Stomach (tissue), 9 donors: ENCODE data around the gene LAIR1. TPM values are rescaled to one million over a fixed set of nuclear protein-coding genes. Genes with fewer than 3 reads are reported as not detected.

Experiments
- DNase-seq, 2 donors: peaks; one replicate each; pipeline versions ENCODE4 v3.0.0 to v3.0.0-alpha.2; 2013 to 2019
- H3K27ac ChIP-seq, 5 donors: fragments of 200-600 bp in 4 of 5; sonication (generic) in 4 of 5; one replicate each; pipeline ENCODE4 v1.5.1; 2013 to 2019; ENCODE audit warnings: mild to moderate bottlenecking in 1 of 5, moderate library complexity in 1 of 5
- H3K27me3 ChIP-seq, 3 donors: fragments of 200-600 bp; sonication (generic); one replicate each; pipeline ENCODE4 v1.5.1; 2017 to 2019; ENCODE audit warnings: mixed run types in 1 of 3
- H3K36me3 ChIP-seq, 4 donors: fragments of 200-600 bp; sonication (generic); 1 replicate in 3 of 4; 2 replicates in 1 of 4; pipeline ENCODE4 v1.5.1; 2016 to 2019
- H3K4me1 ChIP-seq, 4 donors: fragments of 200-600 bp; sonication (generic); one replicate each; pipeline ENCODE4 v1.5.1; 2016 to 2019
- H3K4me3 ChIP-seq, 4 donors: fragments of 200-600 bp; sonication (generic) in 3 of 4; one replicate each; pipeline ENCODE4 v1.5.1; 2016 to 2019; ENCODE audit warnings: mild to moderate bottlenecking in 1 of 4
- H3K9me3 ChIP-seq, 4 donors: fragments of 200-600 bp; sonication (generic); one replicate each; pipeline ENCODE4 v1.5.1; 2016 to 2019
- CTCF ChIP-seq, 7 experiments: fragments of 450-650 bp in 4 of 7; fragments of 200-600 bp in 3 of 7; sonication (generic) in 3 of 7; IDR thresholded peaks; one replicate each; pipeline ENCODE4 v1.5.1; 2016 to 2019; ENCODE audit warnings: antibody characterized with exemption in 7 of 7, control low read depth in 2 of 7, mild to moderate bottlenecking in 1 of 7
- EP300 ChIP-seq: sonication (generic); formaldehyde crosslinking; IDR thresholded peaks from one replicate; pipeline ENCODE4 v1.6.1; 2017; ENCODE audit warnings: antibody characterized with exemption
- POLR2A ChIP-seq, 4 donors: fragments of 450-650 bp; IDR thresholded peaks; one replicate each; pipeline ENCODE4 v1.6.1; 2016; ENCODE audit warnings: antibody characterized with exemption in 4 of 4, control low read depth in 2 of 4, mild to moderate bottlenecking in 1 of 4, moderate library complexity in 1 of 4
- POLR2AphosphoS5 ChIP-seq, 3 donors: sonication (generic); formaldehyde crosslinking; IDR thresholded peaks; one replicate each; pipeline ENCODE4 v1.6.1; 2016; ENCODE audit warnings: antibody characterized with exemption in 3 of 3
- WGBS, 5 donors: extraction: QIAGEN DNeasy Blood & Tissue Kit in 3 of 5; methylation state at CpG; one replicate each; pipeline versions ENCODE4 v1.1.5 to v1.1.7; 2013 to 2018; 5-methylcytosine and 5-hydroxymethylcytosine counted together
- intact Hi-C: fragments of 100-400 bp; cut with DNase I; formaldehyde crosslinking; loops from one replicate; pipeline ENCODE4 v1.15.1; 2023; ENCODE audit warnings: low total_unique reads
- polyA plus RNA-seq, 3 donors: library from polyadenylated mRNA; stranded (reverse); fragments of 200-250 nt; gene quantifications; one replicate each; pipeline ENCODE4 v1.2.3, GENCODE V29; 2013
- total RNA-seq, 5 donors: library from RNA; depleted of rRNA; stranded (reverse); fragments of >200 nt; gene quantifications; one replicate each; pipeline versions ENCODE4 v1.1.0 to v1.2.3, GENCODE V29; 2014 to 2016
- donor health status: healthy with polysubstance abuse.
- donor health status: Bipolar disorder and iron deficiency.
- donor health status: healthy.

The LAIR1 gene
- total and polyA plus RNA-seq, 8 donors: 0.87 to 9.1 (median 4.7) TPM

GRCh38 chr19:54337858-54338230 is 26.9 kb downstream of the LAIR1 start:
- H3K9me3 ChIP-seq: no peaks in the 10 kb centered on the region
- intact Hi-C loops: no loop called here
- no peaks in the 10 kb centered on the region for H3K36me3 ChIP-seq
- DNase-seq: no peak
- 58 to 79% (median 66%) methylated on average over 8 to 9 of the region's 9 CpGs for WGBS, 5 donors
- no peak for TF ChIP-seq CTCF (IDR thresholded peaks at IDR 0.05)
- no peak for TF ChIP-seq EP300
- no peak for TF ChIP-seq POLR2A (IDR thresholded peaks at IDR 0.05)
- no peak for TF ChIP-seq POLR2AphosphoS5 (IDR thresholded peaks at IDR 0.05)
- peaks cover 0 to 39% (median 0%) of the 10 kb centered on the region in 3 donors for H3K27me3 ChIP-seq
- H3K4me1 ChIP-seq: no peaks in the 10 kb centered on the region
- H3K27ac ChIP-seq: no peak overlapping the region
- H3K4me3 ChIP-seq: no peak overlapping the region

- intact Hi-C loops: no loop called here
- no peak overlapping the region for H3K27ac ChIP-seq
- no peaks in the 10 kb centered on the region for H3K9me3 ChIP-seq
- H3K4me1 ChIP-seq: no peaks in the 10 kb centered on the region
- H3K36me3 ChIP-seq: no peaks in the 10 kb centered on the region
- TF ChIP-seq CTCF (IDR thresholded peaks at IDR 0.05): no peak
- TF ChIP-seq POLR2A (IDR thresholded peaks at IDR 0.05): no peak
- TF ChIP-seq EP300: no peak
- no peak for TF ChIP-seq POLR2AphosphoS5 (IDR thresholded peaks at IDR 0.05)
- H3K27me3 ChIP-seq: peaks cover 0 to 42% (median 0%) of the 10 kb centered on the region in 3 donors
- no peak overlapping the region for H3K4me3 ChIP-seq
- 66 to 73% (median 70%) methylated on average over 22 to 34 of the region's 34 CpGs for WGBS, 5 donors
- DNase-seq: no peak
These were observed 27.6 kb downstream of the LAIR1 start for GRCh38 chr19:54336893-54337857.

GRCh38 chr19:54335979-54336892 is 28.5 kb downstream of the LAIR1 start:
- Histone ChIP-seq H3K36me3 (no peaks in the 10 kb centered on the region), H3K27me3 (peaks cover 0 to 43% (median 0%) of the 10 kb centered on the region in 3 donors), H3K4me3 (no peak overlapping the region), H3K27ac (no peak overlapping the region), H3K9me3 (no peaks in the 10 kb centered on the region), H3K4me1 (no peaks in the 10 kb centered on the region)
- intact Hi-C loops: no loop called here
- 63 to 69% (median 65%) methylated on average over 12 of the region's 12 CpGs for WGBS, 5 donors
- TF ChIP-seq EP300 (no peak), CTCF (IDR thresholded peaks at IDR 0.05) (no peak), POLR2A (IDR thresholded peaks at IDR 0.05) (no peak), POLR2AphosphoS5 (IDR thresholded peaks at IDR 0.05) (no peak)
- DNase-seq: no peak

- H3K4me1 ChIP-seq: no peaks in the 10 kb centered on the region
- TF ChIP-seq CTCF (IDR thresholded peaks at IDR 0.05) (no peak), POLR2A (IDR thresholded peaks at IDR 0.05) (no peak), POLR2AphosphoS5 (IDR thresholded peaks at IDR 0.05) (no peak), EP300 (no peak)
- no peaks in the 10 kb centered on the region for H3K36me3 ChIP-seq
- H3K27me3 ChIP-seq: peaks cover 0 to 45% (median 0%) of the 10 kb centered on the region in 3 donors
- intact Hi-C loops: no loop called here
- H3K4me3 ChIP-seq: no peak overlapping the region
- DNase-seq: no peak
- WGBS, 5 donors: 44 to 53% (median 50%) methylated on average over 5 of the region's 5 CpGs
- H3K9me3 ChIP-seq: no peaks in the 10 kb centered on the region
- no peak overlapping the region for H3K27ac ChIP-seq
These were observed 29.6 kb downstream of the LAIR1 start for GRCh38 chr19:54335164-54335563.
